Ovary (tissue), 3 donors: ENCODE data around the gene DND1.

Experiments used
- CTCF ChIP-seq, 3 donors: fragments of 450-650 bp in 2 of 3; fragments of 200-600 bp in 1 of 3; IDR thresholded peaks; one replicate each; pipeline versions ENCODE4 v1.5.1 to v1.8.0; 2016 to 2022; ENCODE audit warnings: antibody characterized with exemption in 3 of 3, mild to moderate bottlenecking in 1 of 3
- EP300 ChIP-seq: sonication (generic); formaldehyde crosslinking; IDR thresholded peaks from one replicate; pipeline ENCODE4 v1.6.1; 2017; ENCODE audit warnings: antibody characterized with exemption
- donor health status: DM: no; HTN: no; CAD: no.

GRCh38 chr5:140711794-140712193 is 38.4 kb upstream of the DND1 start:
- no peak for TF ChIP-seq CTCF (IDR thresholded peaks at IDR 0.05)
- no peak for TF ChIP-seq EP300
